HCT116 (cell line): ENCODE measurements around the gene TAC3. TPM values are rescaled to one million over a fixed set of nuclear protein-coding genes. Genes with fewer than 3 reads are reported as not detected.
"Not testable (repeated sequence)": the region's sequence is repeated elsewhere in the genome, so short reads cannot be mapped to it uniquely, and the experiment has no call there.

ENCODE experiments used
- ATAC-seq: fragments of 200-7000 bp; cut with Tn5 transposase; 2 replicates; pipeline ENCODE4 v1.9.1; 2020; ENCODE audit warnings: mild to moderate bottlenecking, moderate library complexity
- BruUV-seq: library from RNA; stranded (reverse); fragments of 400-500 nt; replicated peaks from 2 replicates; lab custom pipeline; 2021; lab: Mats Ljungman, UMichigan
- CTCF ChIA-PET: fragments of 300-600 bp; sonication (Branson Sonifier 250); formaldehyde crosslinking; loops from one replicate; lab custom pipeline; 2021; ENCODE audit warnings: antibody characterized with exemption; lab: Charles Lee
- POLR2A ChIA-PET: fragments of 300-600, 350-600 bp; sonication (Branson Sonifier 250); formaldehyde crosslinking; loops from one replicate; lab custom pipeline; 2021; ENCODE audit warnings: antibody characterized with exemption; lab: Charles Lee
- RAD21 ChIA-PET, 2 experiments: fragments of 300-600 bp; sonication (Branson Sonifier 250); formaldehyde crosslinking; loops; one replicate each; lab custom pipeline; 2023; ENCODE audit warnings: low total read pairs in 2 of 2; ENCODE audit not compliant: uncharacterized antibody in 2 of 2, unreplicated experiment in 2 of 2, low non-redundant PET in 1 of 2; lab: Charles Lee
- DNase-seq: peaks from one replicate; pipeline ENCODE4 v3.0.0-alpha.2; 2010; ENCODE audit warnings: low read depth, low spot score
- H2AFZ ChIP-seq: fragments of 200-600 bp; shearing (Covaris generic), sonication (generic); 2 replicates; pipeline ENCODE4 v1.6.1; 2017; ENCODE audit warnings: low read depth, mixed run types, mixed read lengths, antibody characterized with exemption, low read length; ENCODE audit not compliant: poor library complexity, severe bottlenecking
- H3K27ac ChIP-seq: 2 replicates; pipeline ENCODE4 v1.5.1; 2012; ENCODE audit warnings: low read depth, low read length
- H3K27me3 ChIP-seq: fragments of 200-600 bp; sonication (generic); 2 replicates; pipeline ENCODE4 v1.6.1; 2016; ENCODE audit warnings: mixed run types, low read length, mixed read lengths; ENCODE audit not compliant: insufficient read depth
- H3K36me3 ChIP-seq, 2 experiments: fragments of 200-500 bp in 1 of 2; fragments of 200-600 bp in 1 of 2; sonication (Bioruptor generic) in 1 of 2; sonication (generic) in 1 of 2; 2 replicates each; pipeline versions ENCODE4 v1.5.1 to v1.6.1; 2014 to 2016; ENCODE audit warnings: low read length in 2 of 2, inconsistent platforms in 1 of 2, mixed read lengths in 1 of 2, mixed run types in 1 of 2; ENCODE audit not compliant: insufficient read depth in 2 of 2, control insufficient read depth in 1 of 2
- H3K4me1 ChIP-seq, 2 experiments: fragments of 200-600 bp in 1 of 2; sonication (generic) in 1 of 2; 2 replicates each; pipeline versions ENCODE4 v1.5.1 to v1.6.1; 2012 to 2017; ENCODE audit warnings: low read length in 2 of 2, inconsistent platforms in 1 of 2, mild to moderate bottlenecking in 1 of 2, mixed read lengths in 1 of 2, mixed run types in 1 of 2, moderate library complexity in 1 of 2; ENCODE audit not compliant: insufficient read depth in 2 of 2, control insufficient read depth in 1 of 2
- H3K4me2 ChIP-seq: fragments of 200-600 bp; sonication (generic); 2 replicates; pipeline ENCODE4 v1.6.1; 2017; ENCODE audit warnings: mixed run types, low read length, mixed read lengths
- H3K4me3 ChIP-seq, 2 experiments: fragments of 200-600 bp in 1 of 2; sonication (generic) in 1 of 2; replicated peaks in 1 of 2; 2 replicates each; pipeline ENCODE4 v1.5.1; 2011 to 2016; ENCODE audit warnings: low read length in 2 of 2, control low read depth in 1 of 2, low read depth in 1 of 2, mild to moderate bottlenecking in 1 of 2, mixed read lengths in 1 of 2, mixed run types in 1 of 2
- H3K79me2 ChIP-seq: fragments of 200-600 bp; sonication (generic); 2 replicates; pipeline ENCODE4 v1.6.1; 2017; ENCODE audit warnings: mild to moderate bottlenecking, mixed run types, low read length, moderate library complexity, mixed read lengths; ENCODE audit not compliant: insufficient read depth
- H3K9ac ChIP-seq: fragments of 200-600 bp; sonication (generic); 2 replicates; pipeline ENCODE4 v1.6.1; 2016; ENCODE audit warnings: low read length, mixed read lengths
- H3K9me2 ChIP-seq: fragments of 200-600 bp; sonication (generic), shearing (Covaris generic); 2 replicates; pipeline ENCODE4 v1.6.1; 2017; ENCODE audit warnings: mixed run types, mild to moderate bottlenecking, moderate library complexity; ENCODE audit not compliant: insufficient read depth
- H3K9me3 ChIP-seq, 2 experiments: fragments of 200-500 bp in 1 of 2; fragments of 200-600 bp in 1 of 2; sonication (Bioruptor generic) in 1 of 2; sonication (generic) in 1 of 2; 2 replicates each; pipeline ENCODE4 v1.6.1; 2014 to 2017; ENCODE audit warnings: low read length in 2 of 2, mixed read lengths in 2 of 2, inconsistent platforms in 1 of 2, low read depth in 1 of 2, mild to moderate bottlenecking in 1 of 2, mixed run types in 1 of 2, moderate library complexity in 1 of 2; ENCODE audit not compliant: control insufficient read depth in 1 of 2, insufficient read depth in 1 of 2
- H4K20me1 ChIP-seq: fragments of 200-600 bp; sonication (generic), shearing (Covaris generic); 2 replicates; pipeline ENCODE4 v1.6.1; 2017; ENCODE audit warnings: mixed run types, mild to moderate bottlenecking, moderate library complexity; ENCODE audit not compliant: insufficient read depth
- intact Hi-C: fragments of 100-400 bp; cut with micrococcal nuclease; formaldehyde crosslinking; loops from 2 replicates; pipeline ENCODE4 v1.10.0; 2022
- total RNA-seq: library from RNA; stranded (reverse); gene quantifications from one replicate; pipeline ENCODE4 v1.2.1, GENCODE V29; 2021; ENCODE audit not compliant: unreplicated experiment

TAC3 gene
- total RNA-seq, 1 experiment from 2014 or later: not detected

DNA sequence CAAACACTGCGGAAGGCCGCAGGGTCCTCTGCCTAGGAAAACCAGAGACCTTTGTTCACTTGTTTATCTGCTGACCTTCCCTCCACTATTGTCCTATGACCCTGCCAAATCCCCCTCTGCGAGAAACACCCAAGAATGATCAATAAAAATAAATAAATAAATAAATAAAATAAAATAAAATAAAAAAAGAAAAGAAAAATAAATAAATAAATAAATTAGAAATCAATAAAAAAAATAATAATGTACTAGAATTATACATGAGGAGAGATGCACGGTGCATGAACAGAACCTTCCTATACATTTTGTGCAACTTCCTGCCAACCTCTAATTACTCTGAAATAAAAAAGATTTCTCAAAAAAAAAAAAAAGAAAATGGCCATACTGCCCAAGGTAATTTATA is 51.2 kb downstream of the TAC3 start:
- RAD21 ChIA-PET, intact Hi-C loops, H3K4me2 ChIP-seq, H3K9me2 ChIP-seq, H3K4me3 ChIP-seq, DNase-seq, H3K4me1 ChIP-seq, H3K27ac ChIP-seq, H3K36me3 ChIP-seq, H3K79me2 ChIP-seq, POLR2A ChIA-PET, ATAC-seq, H2AFZ ChIP-seq, H3K27me3 ChIP-seq, H4K20me1 ChIP-seq, H3K9me3 ChIP-seq, BruUV-seq, CTCF ChIA-PET, H3K9ac ChIP-seq: not testable (repeated sequence)

GRCh38 chr12:56963557-56963956 is 52.8 kb downstream of the TAC3 start:
- H3K9me2 ChIP-seq, CTCF ChIA-PET, H3K4me2 ChIP-seq, H3K36me3 ChIP-seq, H3K79me2 ChIP-seq, H3K4me1 ChIP-seq, DNase-seq, H3K4me3 ChIP-seq, H2AFZ ChIP-seq, BruUV-seq, RAD21 ChIA-PET, H3K27me3 ChIP-seq, H3K9me3 ChIP-seq, H3K27ac ChIP-seq, H4K20me1 ChIP-seq, ATAC-seq, intact Hi-C loops, POLR2A ChIA-PET, H3K9ac ChIP-seq: not testable (repeated sequence)

DNA sequence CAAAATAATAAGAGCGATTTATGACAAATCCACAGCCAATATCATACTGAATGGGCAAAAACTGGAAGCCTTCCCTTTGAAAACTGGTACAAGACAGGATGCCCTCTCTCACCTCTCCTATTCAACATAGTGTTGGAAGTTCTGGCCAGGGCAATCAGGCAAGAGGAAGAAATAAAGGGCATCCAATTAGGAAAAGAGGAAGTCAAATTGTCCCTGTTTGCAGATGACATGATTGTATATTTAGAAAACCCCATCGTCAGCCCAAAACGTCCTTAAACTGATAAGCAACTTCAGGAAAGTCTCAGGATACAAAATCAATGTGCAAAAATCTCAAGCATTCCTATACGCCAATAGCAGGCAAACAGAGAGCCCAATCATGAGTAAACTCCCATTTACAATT is 54.1 kb downstream of the TAC3 start:
- H3K9me2 ChIP-seq, H3K9ac ChIP-seq, H3K27ac ChIP-seq, RAD21 ChIA-PET, POLR2A ChIA-PET, CTCF ChIA-PET, H4K20me1 ChIP-seq, BruUV-seq, H3K79me2 ChIP-seq, H2AFZ ChIP-seq, H3K4me2 ChIP-seq, H3K4me3 ChIP-seq, ATAC-seq, DNase-seq, H3K9me3 ChIP-seq, H3K27me3 ChIP-seq, H3K4me1 ChIP-seq, intact Hi-C loops, H3K36me3 ChIP-seq: not testable (repeated sequence)

Other genes with a start within 250 kb of the TAC3 start
- gene SDR9C7, start 82.1 kb downstream of the TAC3 start, total RNA-seq: not detected
- 0.59 TPM for gene RDH16, start 58.9 kb downstream of the TAC3 start, total RNA-seq
- 12.3 TPM for gene ZBTB39, start 10.0 kb downstream of the TAC3 start, total RNA-seq
- gene MYO1A, start 33.6 kb upstream of the TAC3 start, total RNA-seq: 0.76 TPM
- 35.2 TPM for gene NEMP1, start 62.3 kb upstream of the TAC3 start, total RNA-seq
- gene NAB2, start 72.6 kb upstream of the TAC3 start, total RNA-seq: 77.1 TPM
- 78.5 TPM for gene STAT6, start 94.8 kb upstream of the TAC3 start, total RNA-seq
- 12.0 TPM for gene LRP1, start 112.0 kb upstream of the TAC3 start, total RNA-seq
- not detected for gene LRP1-AS, start 131.1 kb upstream of the TAC3 start, total RNA-seq
- 20.0 TPM for gene NXPH4, start 200.3 kb upstream of the TAC3 start, total RNA-seq
- gene SHMT2, start 213.2 kb upstream of the TAC3 start, total RNA-seq: 280 TPM
- 2.5 TPM for gene STAC3, start 234.7 kb upstream of the TAC3 start, total RNA-seq